Renal pelvis (tissue), 4 donors: ENCODE measurements around the gene KNDC1. TPM values are rescaled to one million over a fixed set of nuclear protein-coding genes. Genes with fewer than 3 reads are reported as not detected.

ENCODE experiments used
- DNase-seq: peaks from one replicate; pipeline ENCODE4 v3.0.0-alpha.2; 2013
- polyA plus RNA-seq, 3 donors: library from polyadenylated mRNA; unstranded; fragments of 120-200 nt; gene quantifications; one replicate each; pipeline ENCODE4 v1.2.1, GENCODE V29; 2013; ENCODE audit not compliant: insufficient read length in 3 of 3

KNDC1 gene
- polyA plus RNA-seq, 3 donors: 7.0 to 10.3 (median 10.1) TPM

DNA sequence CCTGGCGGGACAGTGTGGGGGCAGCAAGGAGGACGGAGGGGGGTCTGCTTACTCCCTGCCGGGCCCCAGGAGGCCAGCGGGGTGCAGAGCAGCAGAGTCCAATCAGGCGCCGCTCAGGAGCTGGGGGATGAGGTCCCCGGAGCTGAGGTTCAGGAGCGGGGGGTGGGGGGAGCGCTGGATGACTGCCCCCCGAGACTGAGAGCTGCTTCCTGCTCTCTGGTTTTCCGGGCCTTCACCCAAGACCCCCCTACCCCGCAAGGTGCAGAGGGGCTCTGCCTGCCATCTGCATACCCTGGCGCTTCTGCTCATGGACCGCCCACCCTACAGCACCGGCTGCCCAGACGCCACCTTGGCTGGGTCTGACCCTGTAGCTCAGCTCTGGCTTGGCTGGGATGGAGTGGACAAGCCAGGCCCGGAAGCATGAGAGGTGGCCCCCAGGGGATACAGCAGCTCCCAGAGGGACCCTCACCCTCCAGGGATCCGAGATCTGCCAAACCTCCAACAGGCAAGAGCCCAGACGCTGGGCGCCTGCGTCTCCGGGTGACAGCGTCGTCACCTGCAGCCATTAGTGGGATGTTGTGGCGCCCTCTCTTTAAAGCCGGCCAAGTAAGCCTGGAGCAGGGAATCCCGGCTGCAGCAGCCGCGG lies 930 bp downstream of the KNDC1 start:
- DNase-seq: no peak

DNA sequence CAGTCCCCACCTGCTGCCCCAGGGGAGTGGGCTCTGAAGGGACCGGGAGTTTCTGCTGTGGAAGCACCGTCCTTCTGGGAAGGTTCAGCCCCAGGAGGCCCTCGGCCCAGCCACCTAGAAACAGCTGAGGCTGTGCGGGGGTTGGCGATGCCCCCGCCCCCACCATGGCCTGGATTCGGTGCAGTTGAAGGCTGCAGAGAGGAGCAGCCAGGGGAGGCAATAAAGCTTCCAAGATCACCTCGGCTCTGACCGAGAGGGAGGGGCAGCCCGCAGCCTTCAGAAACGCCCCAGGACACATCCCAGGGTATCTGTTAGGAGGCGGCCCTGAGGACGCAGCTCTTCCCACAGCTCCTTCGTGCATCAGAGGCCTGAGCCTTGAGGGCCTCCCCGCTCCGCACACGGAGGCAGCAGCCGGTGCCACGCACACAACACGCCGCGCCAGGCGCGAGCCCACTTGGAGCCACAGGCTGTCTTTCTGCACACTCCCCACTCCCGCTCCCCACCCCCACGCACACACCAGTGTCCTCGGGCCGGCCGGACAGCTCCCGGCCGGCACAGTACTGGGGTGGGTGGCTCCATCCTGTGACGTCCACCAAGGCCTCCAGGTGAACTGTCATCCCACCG lies 1.6 kb downstream of the KNDC1 start:
- DNase-seq: no peak

DNA sequence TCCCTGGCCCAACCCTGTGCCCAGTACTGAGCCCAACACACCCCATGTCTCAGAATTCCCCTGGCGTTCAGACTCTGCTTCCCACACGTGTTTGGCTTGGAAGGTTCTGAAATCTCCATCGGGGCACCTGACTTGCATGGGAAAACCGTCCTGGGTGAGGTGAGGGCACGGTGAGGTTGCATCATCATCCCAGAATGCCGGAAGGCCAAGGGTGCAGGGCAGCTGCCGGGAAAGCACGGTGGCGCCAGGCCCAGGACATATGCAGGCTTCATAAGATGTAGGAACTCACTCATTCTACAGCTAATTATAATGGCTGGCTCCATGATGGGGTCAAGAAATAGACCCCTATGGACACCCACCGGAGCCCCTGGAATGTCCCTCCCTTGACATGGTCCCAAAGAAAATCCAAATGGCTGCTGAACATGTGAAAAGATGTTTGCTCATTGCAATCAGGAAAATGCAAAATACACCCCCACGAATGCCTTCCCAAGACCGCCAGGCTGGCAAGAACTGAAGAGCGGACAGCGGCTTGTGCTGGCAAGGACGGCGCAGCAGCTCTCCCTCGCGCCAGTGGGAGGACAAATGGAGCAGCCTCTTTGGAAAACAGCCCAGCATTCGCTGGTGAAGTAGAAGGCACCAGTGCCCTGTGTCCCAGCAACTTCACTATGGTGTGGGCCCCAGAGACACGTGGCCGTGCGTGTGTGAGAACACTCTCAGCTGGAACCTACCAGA lies 2.3 kb downstream of the KNDC1 start:
- DNase-seq: no peak

DNA sequence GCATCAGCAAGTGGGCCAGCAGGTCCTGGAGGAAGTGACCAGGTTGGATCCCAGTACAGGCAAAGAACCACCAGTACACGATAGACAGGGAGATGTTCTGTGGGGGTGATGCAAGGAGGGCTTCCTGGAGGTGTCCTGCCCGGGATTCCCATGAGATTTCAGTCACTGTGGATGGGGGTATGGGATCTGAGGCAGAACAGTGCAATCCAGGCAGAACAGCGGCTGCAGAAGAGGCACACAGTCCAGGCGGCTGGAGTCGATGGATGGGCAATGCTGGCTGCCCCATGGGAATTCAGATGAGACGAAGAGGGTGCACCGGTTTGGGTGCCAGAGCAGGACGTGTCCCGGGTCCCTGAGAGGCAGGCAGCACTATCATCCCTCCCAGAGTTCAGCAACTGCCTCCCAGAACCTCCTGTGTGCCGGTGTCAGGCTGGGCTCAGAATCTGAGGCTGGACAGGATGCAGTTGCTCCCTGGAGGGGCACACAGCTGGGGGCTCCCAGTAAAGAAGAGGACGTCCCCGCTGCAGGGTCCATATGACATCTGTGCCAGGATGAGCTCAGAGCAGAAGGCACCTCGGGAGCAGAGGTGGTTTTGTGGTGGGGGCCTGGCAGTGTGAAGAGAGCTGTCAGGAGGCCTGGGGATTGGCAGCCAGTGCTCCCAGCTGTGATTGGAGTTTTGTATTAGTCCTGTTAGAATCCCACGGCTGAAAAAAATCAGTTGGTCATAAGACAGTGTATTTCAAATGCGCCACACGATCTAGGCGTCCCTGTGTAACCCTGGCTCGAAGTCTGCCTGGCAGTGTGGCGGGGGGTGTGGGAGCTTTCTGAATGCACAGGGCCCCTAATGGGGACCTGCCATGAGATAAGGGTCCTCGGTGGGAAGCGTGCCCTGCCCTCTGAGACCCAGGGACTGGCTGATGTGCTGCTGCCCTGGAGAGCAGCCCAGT lies 3.2 kb downstream of the KNDC1 start:
- DNase-seq: no peak

DNA sequence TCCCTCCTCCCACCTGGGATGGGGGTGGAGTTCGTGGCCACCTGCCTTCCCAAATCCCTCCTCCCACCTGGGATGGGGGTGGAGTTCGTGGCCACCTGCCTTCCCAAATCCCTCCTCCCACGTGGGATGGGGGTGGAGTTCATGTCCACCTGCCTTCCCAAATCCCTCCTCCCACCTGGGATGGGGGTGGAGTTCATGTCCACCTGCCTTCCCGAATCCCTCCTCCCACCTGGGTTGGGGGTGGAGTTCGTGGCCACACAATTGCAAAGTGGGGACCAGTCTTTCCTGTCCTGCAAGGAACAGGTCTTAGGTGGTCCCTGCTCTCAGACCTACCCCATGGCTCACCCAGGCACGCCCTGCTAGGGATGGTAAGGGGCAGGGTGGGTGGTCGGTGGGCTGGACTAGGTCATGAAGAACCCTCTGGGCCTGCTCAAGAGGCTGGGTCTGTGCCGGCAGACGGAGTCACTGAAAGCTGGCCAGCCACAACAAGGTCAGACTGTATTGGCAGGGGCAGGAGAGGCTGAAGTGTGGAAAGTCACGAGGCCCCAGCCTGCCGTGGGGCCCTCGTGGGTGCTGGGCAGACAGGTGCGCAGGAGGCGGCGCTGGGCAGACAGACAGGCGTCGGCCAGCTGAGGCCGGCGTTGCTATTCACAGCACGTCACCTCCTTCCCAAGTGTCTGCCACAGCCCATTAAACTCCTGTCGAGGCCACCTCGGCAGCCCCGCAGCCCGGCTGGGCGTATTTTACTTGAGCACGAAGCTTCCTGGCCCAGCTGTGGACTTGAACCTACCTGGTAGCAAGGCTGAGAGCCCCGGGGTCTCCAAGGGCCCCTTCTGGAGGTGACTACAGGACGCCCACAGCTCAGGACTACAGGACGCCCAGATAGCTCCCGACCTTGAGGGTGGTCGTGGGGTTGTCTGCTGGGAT lies 4.1 kb downstream of the KNDC1 start:
- DNase-seq: peak; percentile 65

DNA sequence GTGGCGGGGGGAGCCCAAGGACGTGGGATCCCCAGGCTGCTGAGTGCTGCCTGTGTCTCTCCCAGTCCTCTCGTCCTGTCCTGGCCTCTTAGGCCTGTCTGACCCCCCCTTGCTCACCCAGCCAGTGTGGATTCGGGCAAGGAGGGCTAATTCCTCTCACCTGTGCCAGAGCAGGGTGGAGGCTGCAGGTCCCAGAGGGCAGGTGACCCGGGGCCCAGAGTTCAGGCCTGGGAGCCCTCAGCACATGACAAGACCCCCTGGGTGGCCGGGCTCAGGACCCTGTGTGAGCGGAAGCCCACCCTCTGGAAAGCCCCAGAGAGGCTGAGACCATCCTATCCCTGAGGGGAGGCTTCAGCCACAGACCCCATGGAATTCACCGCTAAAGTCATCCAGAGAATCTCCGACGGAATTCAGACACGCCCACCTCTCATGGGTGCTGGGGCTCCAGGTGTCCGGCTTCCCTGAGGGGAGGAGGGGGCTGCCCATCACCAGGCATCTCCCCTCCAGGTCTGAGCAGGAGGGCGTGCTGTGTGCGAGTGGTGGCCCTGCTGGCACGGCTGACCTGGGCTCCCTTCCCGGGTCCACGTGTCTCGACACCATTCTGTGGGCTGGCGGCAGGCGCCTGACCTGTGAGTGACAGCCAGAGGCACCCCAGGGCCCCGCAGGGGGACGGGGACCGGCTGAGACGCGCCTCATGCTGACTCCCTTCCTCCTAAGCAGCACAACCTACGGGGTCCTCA lies 5.0 kb downstream of the KNDC1 start:
- DNase-seq: no peak

DNA sequence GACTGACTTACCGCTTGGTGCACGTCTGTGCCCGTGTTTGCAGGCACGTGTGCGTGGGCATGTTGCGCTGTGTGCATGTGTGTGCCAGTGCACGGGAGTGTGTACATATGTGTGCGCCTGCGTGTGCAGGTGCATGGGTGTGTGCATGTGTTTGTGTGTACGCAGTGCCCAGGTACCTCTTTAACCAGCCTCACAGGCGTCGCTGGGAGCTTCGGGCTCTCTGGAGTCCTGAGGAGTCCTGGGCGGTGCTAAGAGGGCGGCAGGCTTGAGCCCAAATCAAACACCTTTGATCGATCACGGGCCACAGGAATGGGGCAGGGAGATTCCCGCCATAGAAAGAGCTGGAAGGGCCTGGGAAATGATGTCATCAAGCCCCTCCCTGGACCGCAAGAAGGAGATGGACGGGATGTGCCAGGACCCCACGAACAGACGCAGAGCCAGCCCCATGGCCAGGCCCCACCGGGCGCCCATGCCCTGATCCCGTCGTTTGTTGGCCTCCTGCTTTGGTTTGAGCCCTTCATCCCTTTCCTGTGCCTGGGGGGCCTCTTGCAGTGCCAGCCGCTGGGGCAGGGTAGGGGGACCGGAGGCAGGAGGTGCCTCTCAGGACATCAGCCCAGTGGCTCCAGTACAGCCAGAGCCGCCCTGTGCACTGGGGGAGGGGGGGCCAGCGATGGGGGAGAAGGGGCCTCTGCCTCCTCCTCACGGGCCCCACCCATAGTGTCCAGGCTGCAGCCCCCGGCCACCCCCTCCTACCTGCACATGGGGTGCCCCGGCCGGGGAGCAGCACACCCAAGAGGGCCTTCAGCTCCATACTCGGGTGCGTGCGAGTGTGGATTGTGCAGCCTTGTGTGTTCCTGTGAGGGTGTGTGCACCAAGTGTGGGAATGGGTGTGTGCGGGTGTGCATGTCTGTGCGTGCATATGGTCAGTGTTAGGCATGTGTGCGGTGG lies 5.8 kb downstream of the KNDC1 start:
- DNase-seq: no peak

DNA sequence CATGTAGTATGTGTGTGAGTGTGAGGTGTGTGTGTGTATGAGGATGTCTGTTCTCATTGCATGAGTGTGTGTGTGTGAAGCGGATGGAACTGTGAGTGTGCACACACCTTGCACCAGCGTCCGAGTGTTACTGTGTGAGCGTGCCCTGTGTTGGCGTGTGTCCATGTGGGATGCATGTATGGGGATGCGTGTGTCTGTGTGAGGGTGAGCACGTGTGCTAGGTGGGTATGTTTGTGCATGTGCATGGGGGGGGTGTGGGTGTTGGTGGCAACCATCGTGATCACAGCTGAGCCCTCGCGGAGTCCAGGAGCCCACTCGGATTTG lies 6.4 kb downstream of the KNDC1 start:
- DNase-seq: no peak

DNA sequence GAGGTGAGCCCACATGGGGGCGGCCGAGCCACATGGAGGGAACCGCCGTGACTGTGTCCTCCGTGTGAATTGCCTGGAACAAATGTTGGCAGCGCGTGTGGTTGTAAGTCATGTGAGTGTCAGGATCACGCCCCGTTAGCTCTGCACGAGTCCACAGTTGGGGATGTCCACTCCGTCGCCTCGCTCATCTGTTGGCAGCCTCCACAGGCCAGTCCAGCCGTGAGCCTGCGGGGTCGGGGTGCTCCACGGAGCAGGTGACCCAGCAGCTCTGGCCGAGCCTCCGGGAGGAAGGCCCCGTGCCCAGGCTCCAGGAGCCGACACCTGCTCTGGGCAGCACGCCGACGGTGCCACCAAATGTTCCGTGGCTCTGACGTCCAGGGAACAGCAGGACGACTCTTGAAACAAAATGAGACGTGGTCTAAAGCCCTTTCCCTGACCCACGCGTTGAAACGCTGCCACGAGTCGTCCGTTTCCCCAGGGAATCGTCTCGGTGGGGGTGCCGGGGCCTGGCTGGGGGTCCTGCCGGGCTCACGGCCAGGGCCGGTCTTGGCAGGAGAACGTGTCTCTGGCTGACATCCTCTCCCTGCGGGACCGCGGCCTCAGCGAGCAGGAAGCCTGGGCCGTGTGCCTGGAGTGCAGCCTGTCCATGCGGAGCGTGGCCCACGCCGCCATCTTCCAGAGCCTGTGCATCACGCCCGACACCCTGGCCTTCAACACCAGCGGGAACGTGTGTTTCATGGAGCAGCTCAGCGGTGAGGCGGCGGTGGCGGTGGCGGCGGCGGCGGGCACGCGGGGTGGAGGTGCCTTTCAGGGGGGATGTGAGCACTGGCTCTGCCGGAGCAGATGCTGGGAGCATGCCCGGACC lies 7.0 kb downstream of the KNDC1 start:
- DNase-seq: no peak

DNA sequence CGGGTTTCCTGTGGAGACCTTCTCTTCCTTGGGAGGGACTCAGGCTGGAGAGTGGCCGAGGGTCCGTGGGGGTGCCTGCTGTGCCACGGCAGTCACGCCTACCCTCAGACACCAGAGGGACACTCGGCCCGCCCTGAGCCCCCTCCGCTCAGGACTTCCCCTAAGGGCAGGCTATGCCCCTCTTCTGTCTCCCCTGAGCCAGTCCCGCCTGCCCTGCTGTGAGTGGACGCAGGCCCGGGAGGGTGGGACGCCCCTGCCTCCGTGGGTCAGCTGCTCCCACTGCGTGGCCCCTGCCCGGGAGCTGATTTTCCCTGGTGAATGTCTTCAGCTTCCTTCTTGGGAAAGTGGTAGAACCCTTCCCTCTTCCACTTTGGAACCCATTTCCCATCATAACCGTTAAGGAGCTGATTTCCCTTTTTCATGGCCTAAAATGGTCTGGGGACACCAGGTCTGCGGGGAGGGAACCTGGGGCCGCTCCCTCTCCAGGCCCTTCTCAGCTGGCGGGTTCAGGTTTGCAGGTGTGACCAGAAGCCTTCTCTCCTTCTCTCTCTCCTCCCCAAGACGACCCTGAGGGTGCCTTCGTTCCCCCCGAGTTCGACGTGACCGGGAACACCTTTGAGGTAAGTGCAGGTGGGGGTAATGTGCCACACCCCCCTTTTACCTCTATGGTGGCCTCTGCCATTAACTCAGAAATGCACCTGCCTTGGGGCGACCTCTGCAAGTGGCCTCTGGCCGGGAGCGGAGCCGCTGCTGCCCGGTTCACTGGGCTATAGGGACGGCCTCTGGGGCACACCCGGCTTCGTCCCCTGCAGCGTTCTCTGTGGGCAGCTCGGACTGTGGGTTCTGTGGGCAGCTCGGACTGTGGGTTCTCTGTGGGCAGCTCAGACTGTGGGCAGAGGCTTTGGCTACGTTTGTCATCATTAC lies 7.9 kb downstream of the KNDC1 start:
- DNase-seq: no peak

DNA sequence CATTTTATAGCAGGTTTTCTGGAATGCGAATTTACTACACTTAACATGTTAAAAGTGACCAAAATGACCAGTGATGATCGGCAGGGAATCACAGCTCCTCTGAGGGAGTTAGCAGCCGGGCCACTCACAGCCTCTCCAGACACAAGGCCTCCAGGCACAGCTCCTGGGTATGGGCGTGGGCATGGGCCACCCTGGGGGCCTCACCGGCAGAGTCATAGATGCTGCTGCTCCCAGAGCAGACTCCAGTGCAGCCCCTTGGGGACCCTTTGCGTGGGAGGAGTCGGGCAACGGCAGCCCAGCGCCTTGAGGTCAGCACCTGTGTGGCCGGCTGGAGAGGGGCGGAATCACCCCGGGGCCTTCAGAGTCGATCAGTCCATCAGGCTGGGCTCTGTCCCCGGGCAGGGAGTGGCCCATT lies 8.6 kb downstream of the KNDC1 start:
- DNase-seq: no peak

DNA sequence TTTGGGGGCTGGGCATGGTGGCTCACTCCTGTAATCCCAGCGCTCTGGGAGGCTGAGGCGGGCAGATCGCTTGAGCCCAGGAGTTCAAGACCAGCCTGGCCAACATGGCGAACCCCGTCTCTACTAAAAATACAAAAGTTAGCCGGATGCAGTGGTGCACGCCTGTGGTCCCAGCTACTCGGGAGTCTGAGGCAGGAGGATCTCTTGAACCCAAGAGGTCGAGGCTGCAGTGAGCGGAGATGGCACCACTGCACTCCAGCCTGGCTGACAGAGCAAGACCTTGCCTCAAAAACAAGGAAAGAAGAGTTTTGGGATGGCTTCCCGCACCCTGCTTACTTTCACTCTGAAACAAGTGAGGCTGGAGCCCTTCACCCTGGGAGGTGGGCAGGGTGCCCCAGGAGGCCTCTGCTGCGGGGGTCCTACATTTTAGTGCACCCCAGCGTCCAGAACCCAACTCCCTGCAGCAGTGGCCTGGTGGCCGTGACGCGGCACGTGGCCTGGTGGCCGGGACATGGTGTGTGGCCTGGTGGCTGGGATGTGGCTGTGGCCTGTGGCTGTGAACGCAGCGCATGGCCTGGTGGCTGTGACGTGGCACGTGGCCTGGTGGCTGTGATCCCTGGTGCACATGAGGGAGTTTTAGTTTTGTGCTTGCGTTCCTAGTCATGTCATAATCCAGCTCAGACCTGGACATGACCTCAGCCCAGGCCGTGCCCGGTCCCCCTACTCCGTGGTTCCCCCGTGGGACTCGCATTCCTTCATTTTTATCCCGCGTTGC lies 9.3 kb downstream of the KNDC1 start:
- DNase-seq: no peak

DNA sequence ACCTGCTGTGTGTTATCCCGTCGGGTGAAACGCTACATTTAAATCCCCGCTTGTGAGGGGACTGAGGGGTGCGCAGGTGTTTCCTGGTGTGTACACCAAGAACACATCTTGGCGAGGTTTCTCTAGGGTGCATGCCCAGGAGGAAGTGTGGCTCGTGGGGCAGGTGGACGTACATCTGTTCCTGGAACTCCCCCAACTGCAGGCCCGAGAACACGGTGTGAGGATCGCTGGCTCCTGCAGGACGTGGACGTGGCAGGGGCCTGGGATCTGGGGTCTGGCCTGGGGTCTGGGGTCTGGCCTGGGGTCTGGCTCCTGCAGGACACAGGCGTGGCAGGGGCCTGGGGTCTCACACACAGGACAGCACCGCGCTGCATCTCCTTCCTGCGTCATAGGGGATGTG lies 10.1 kb downstream of the KNDC1 start:
- DNase-seq: no peak

DNA sequence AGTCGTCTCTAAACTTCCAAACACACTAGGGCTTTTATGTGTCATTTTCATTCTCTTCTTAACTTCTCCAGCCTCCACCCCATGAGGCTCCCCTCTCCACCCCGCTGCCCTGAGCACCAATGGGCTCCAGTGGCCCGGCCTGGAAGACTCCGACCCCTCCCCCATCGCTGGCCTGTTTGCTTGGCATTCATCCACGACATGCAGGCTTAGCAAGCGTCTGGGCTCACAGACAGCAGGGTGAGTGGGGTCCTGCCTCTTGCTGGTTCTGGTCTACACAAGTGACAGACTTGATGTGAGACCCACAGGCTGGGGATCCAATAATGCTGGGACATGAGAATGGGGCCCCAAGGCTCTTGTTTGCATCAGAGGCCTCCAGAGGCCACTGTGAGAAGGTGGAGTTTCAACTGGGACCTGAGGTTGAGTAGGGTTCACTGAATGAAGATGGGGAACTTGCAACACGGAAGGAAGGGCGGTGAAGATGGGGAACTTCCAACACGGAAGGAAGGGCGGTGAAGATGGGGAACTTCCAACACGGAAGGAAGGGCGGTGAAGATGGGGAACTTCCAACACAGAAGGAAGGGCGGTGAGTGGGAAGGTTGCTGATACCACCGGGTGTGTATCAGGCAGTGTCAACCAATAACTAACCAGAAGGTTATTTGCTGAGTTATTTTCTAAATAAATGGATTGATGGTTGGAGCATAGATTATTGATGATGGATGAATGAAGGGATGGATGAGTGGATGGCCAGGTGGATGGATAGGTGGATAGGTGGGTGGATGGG lies 14.0 kb downstream of the KNDC1 start:
- DNase-seq: no peak

DNA sequence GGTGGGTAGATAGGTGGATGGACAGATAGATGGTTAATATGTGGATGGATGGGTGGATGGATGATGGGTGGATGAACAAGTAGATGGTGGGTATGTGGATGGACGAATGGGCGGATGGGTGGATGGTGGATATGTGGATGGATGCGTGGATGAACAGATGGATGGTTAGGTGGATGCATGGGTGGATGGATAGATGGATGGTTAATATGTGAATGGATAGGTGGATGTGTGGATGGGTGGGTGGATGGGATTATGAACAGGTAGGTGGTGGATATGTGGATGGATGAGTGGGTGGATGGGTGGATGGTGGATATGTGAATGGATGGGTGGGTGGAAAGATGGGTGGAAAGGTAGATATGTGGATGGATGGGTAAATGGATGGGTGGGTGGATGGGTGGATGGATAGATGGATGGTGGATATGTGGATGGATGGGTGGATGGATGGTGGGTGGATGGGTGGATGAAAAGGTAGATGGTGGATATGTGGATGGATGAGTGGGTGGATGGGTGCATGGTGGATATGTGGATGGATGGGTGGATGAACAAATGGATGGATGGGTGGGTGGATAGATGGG lies 14.8 kb downstream of the KNDC1 start:
- no peak for DNase-seq
